Measurements from ENCODE around the gene UNK. TPM values are rescaled to one million over a fixed set of nuclear protein-coding genes. Genes with fewer than 3 reads are reported as not detected.
"Not testable (repeated sequence)": the region's sequence is repeated elsewhere in the genome, so short reads cannot be mapped to it uniquely, and the experiment has no call there.

The UNK gene
- total RNA-seq, 2 donors from 2014 or later = 20.7 to 22.6 TPM

- H3K9me3 Mint-ChIP-seq = no peaks in the 10 kb centered on the region
- ATAC-seq (replicated peaks in 1 of 2) (no peak), DNase-seq (no peak)
- H3K27ac Mint-ChIP-seq = no peak overlapping the region
- peaks cover 19% of the 10 kb centered on the region for H3K4me1 Mint-ChIP-seq (ENCODE audit: low read depth)
- H3K4me3 Mint-ChIP-seq = no peak overlapping the region
- H3K27me3 Mint-ChIP-seq (ENCODE audit: low read depth) = no peaks in the 10 kb centered on the region
- peaks cover 0 to 1% of the 10 kb centered on the region in 2 donors for H3K36me3 Mint-ChIP-seq (ENCODE audit: insufficient read depth in 2 of 2)
These were observed 26.3 kb upstream of the UNK start for GRCh38 chr17:75758131-75758905.

- H3K4me1 Mint-ChIP-seq (ENCODE audit: low read depth) = peaks cover 26% of the 10 kb centered on the region
- DNase-seq = no peak
- no peak overlapping the region for H3K27ac Mint-ChIP-seq
- H3K4me3 Mint-ChIP-seq = no peak overlapping the region
- H3K27me3 Mint-ChIP-seq (ENCODE audit: low read depth) = no peaks in the 10 kb centered on the region
- no peaks in the 10 kb centered on the region for H3K9me3 Mint-ChIP-seq
- peaks cover 0 to 1% of the 10 kb centered on the region in 2 donors for H3K36me3 Mint-ChIP-seq (ENCODE audit: insufficient read depth in 2 of 2)
- ATAC-seq (replicated peaks in 1 of 2) = no peak
These were observed 25.1 kb upstream of the UNK start for GRCh38 chr17:75759457-75759856.

- peaks cover 19% of the 10 kb centered on the region for H3K4me1 Mint-ChIP-seq (ENCODE audit: low read depth)
- ATAC-seq (replicated peaks in 1 of 2); H3K9me3 Mint-ChIP-seq; H3K4me3 Mint-ChIP-seq; H3K36me3 Mint-ChIP-seq (ENCODE audit: insufficient read depth in 2 of 2); H3K27ac Mint-ChIP-seq; DNase-seq; H3K27me3 Mint-ChIP-seq (ENCODE audit: low read depth): not testable (repeated sequence)
These were observed 24.5 kb upstream of the UNK start for GRCh38 chr17:75759978-75760640.

- Mint-ChIP-seq H3K9me3 (no peaks in the 10 kb centered on the region), H3K4me1 (ENCODE audit: low read depth) (peaks cover 19% of the 10 kb centered on the region), H3K4me3 (peak overlapping the region; percentile 11 to 83), H3K27me3 (ENCODE audit: low read depth) (no peaks in the 10 kb centered on the region), H3K36me3 (ENCODE audit: insufficient read depth in 2 of 2) (peaks cover 0 to 1% of the 10 kb centered on the region in 2 donors), H3K27ac (no peak overlapping the region)
- ATAC-seq (replicated peaks in 1 of 2) = no peak
- DNase-seq = no peak
These were observed 21.9 kb upstream of the UNK start for GRCh38 chr17:75762513-75763268.

- no peaks in the 10 kb centered on the region for H3K9me3 Mint-ChIP-seq
- H3K27ac Mint-ChIP-seq = no peak overlapping the region
- DNase-seq (no peak), ATAC-seq (replicated peaks in 1 of 2) (no peak)
- peak overlapping the region; percentile 83 to 93 for H3K4me3 Mint-ChIP-seq
- H3K36me3 Mint-ChIP-seq (ENCODE audit: insufficient read depth in 2 of 2) = peaks cover 0 to 1% of the 10 kb centered on the region in 2 donors
- peaks cover 19% of the 10 kb centered on the region for H3K4me1 Mint-ChIP-seq (ENCODE audit: low read depth)
- H3K27me3 Mint-ChIP-seq (ENCODE audit: low read depth) = no peaks in the 10 kb centered on the region
These were observed 21.4 kb upstream of the UNK start for GRCh38 chr17:75763269-75763607.

- DNase-seq = no peak
- H3K27ac Mint-ChIP-seq = no peak overlapping the region
- H3K9me3 Mint-ChIP-seq = no peaks in the 10 kb centered on the region
- peak overlapping the region; percentile 83 to 93 for H3K4me3 Mint-ChIP-seq
- no peaks in the 10 kb centered on the region for H3K27me3 Mint-ChIP-seq (ENCODE audit: low read depth)
- no peak for ATAC-seq (replicated peaks in 1 of 2)
- peaks cover 0 to 1% of the 10 kb centered on the region in 2 donors for H3K36me3 Mint-ChIP-seq (ENCODE audit: insufficient read depth in 2 of 2)
- H3K4me1 Mint-ChIP-seq (ENCODE audit: low read depth) = peaks cover 19% of the 10 kb centered on the region
These were observed 20.8 kb upstream of the UNK start for GRCh38 chr17:75763613-75764416.

GRCh38 chr17:75764417-75764710 lies 20.2 kb upstream of the UNK start:
- Mint-ChIP-seq H3K4me1 (ENCODE audit: low read depth) (peaks cover 19% of the 10 kb centered on the region), H3K9me3 (no peaks in the 10 kb centered on the region), H3K36me3 (ENCODE audit: insufficient read depth in 2 of 2) (peaks cover 0 to 1% of the 10 kb centered on the region in 2 donors), H3K4me3 (peak overlapping the region; percentile 83 to 93), H3K27ac (peak overlapping the region; percentile 75), H3K27me3 (ENCODE audit: low read depth) (no peaks in the 10 kb centered on the region)
- no peak for ATAC-seq (replicated peaks in 1 of 2)
- no peak for DNase-seq

GRCh38 chr17:75764711-75765421 lies 19.7 kb upstream of the UNK start, which contains the start of gene GALK1:
Gene GALK1 (minus strand): TSS chr17:75765192. CDS start chr17:75765136, 56 bp downstream.
- ATAC-seq (replicated peaks in 1 of 2) (peak; percentile 85 to 87), DNase-seq (peak; percentile 84 to 85)
- peak within 1 kb of the TSS; percentile 83 to 93 for H3K4me3 Mint-ChIP-seq
- peaks cover 0 to 1% of the 10 kb centered on the region in 2 donors for H3K36me3 Mint-ChIP-seq (ENCODE audit: insufficient read depth in 2 of 2)
- H3K27me3 Mint-ChIP-seq (ENCODE audit: low read depth) = no peaks in the 10 kb centered on the region
- peak within 1 kb of the TSS; percentile 75 for H3K27ac Mint-ChIP-seq
- H3K4me1 Mint-ChIP-seq (ENCODE audit: low read depth) = peaks cover 19% of the 10 kb centered on the region
- H3K9me3 Mint-ChIP-seq = no peaks in the 10 kb centered on the region

GRCh38 chr17:75765981-75766380 lies 18.6 kb upstream of the UNK start:
- H3K9me3 Mint-ChIP-seq = no peaks in the 10 kb centered on the region
- H3K4me1 Mint-ChIP-seq (ENCODE audit: low read depth) = peaks cover 19% of the 10 kb centered on the region
- no peak overlapping the region for H3K27ac Mint-ChIP-seq
- ATAC-seq (replicated peaks in 1 of 2) (no peak), DNase-seq (no peak)
- no peaks in the 10 kb centered on the region for H3K27me3 Mint-ChIP-seq (ENCODE audit: low read depth)
- H3K4me3 Mint-ChIP-seq = peak overlapping the region; percentile 33 to 52
- H3K36me3 Mint-ChIP-seq (ENCODE audit: insufficient read depth in 2 of 2) = peaks cover 0 to 1% of the 10 kb centered on the region in 2 donors

- Mint-ChIP-seq H3K27me3 (ENCODE audit: low read depth) (no peaks in the 10 kb centered on the region), H3K4me3 (no peak overlapping the region), H3K4me1 (ENCODE audit: low read depth) (peaks cover 23% of the 10 kb centered on the region), H3K36me3 (ENCODE audit: insufficient read depth in 2 of 2) (no peaks in the 10 kb centered on the region), H3K9me3 (no peaks in the 10 kb centered on the region), H3K27ac (peak overlapping the region; percentile 90)
- ATAC-seq (replicated peaks in 1 of 2) (no peak), DNase-seq (no peak)
These were observed 16.7 kb upstream of the UNK start for GRCh38 chr17:75767881-75768280.

- peak overlapping the region in 1 of 2 donors; percentile 14 for H3K4me3 Mint-ChIP-seq
- peak overlapping the region; percentile 79 for H3K27ac Mint-ChIP-seq
- peaks cover 11% of the 10 kb centered on the region for H3K4me1 Mint-ChIP-seq (ENCODE audit: low read depth)
- H3K27me3 Mint-ChIP-seq (ENCODE audit: low read depth) = no peaks in the 10 kb centered on the region
- ATAC-seq (replicated peaks in 1 of 2) (no peak), DNase-seq (no peak)
- H3K9me3 Mint-ChIP-seq = no peaks in the 10 kb centered on the region
- no peaks in the 10 kb centered on the region for H3K36me3 Mint-ChIP-seq (ENCODE audit: insufficient read depth in 2 of 2)
These were observed 15.1 kb upstream of the UNK start for GRCh38 chr17:75769536-75769935.
